Left colon (tissue), 2 donors: ENCODE measurements around the gene LENEP. TPM values are rescaled to one million over a fixed set of nuclear protein-coding genes. Genes with fewer than 3 reads are reported as not detected.
A peak's percentile ranks its signal among the peaks of the same experiment; 100 is the strongest.

Experiments used
- ATAC-seq: fragments of 200-7000 bp; cut with Tn5 transposase; one replicate; pipeline ENCODE4 v1.9.1; 2020; ENCODE audit warnings: mild to moderate bottlenecking, moderate library complexity
- DNase-seq, 2 donors: peaks; one replicate each; pipeline ENCODE4 v3.0.0-alpha.2; 2020
- intact Hi-C, 2 donors: fragments of 100-400 bp; cut with DNase I in 1 of 2; cut with micrococcal nuclease in 1 of 2; formaldehyde crosslinking; loops; one replicate each; pipeline versions ENCODE4 v1.11.2 to v1.14.0; 2022; cut with DNase I, micrococcal nuclease
- long read RNA-seq: library from polyadenylated mRNA; unstranded; transcript quantifications from one replicate; pipeline ENCODE4 v2.0.0, GENCODE V29; 2021
- total RNA-seq, 2 donors: library from RNA; stranded (reverse); fragmentation: NEBNext Ultra II Directional; extraction: Animal tissue kit (Norgen Biotek cat#: 25700); gene quantifications; one replicate each; pipeline ENCODE4 v1.2.1, GENCODE V29; 2021
- donor health status: DM: no; HTN: no; CAD: no.
- donor health status: DM: yes; HTN: yes; CAD: no.

LENEP gene
- total RNA-seq: under 1 TPM in 1 of 2 donors, not detected in 1; 0.52 TPM
- long read RNA-seq: 0 reads

- DNase-seq (no peak), ATAC-seq (no peak)
- intact Hi-C loops: no loop called here
Observed at GRCh38 chr1:154993572-154994268, at the start of gene LENEP. LENEP (plus strand) TSS chr1:154993586; CDS start chr1:154993608, 22 bp downstream.

- DNase-seq: peak in 1 of 2 donors; percentile 71
Observed at GRCh38 chr1:154943649-154944400, 49.6 kb upstream of the LENEP start.

GRCh38 chr1:154944401-154945159 is 48.8 kb upstream of the LENEP start:
- ATAC-seq (peak; percentile 77), DNase-seq (no peak)
- intact Hi-C loops: no loop called here

More at GRCh38 chr1:154943649-154944400, 49.6 kb upstream of the LENEP start:
- intact Hi-C loops: no loop called here
- ATAC-seq: peak; percentile 61

- DNase-seq (no peak), ATAC-seq (no peak)
- intact Hi-C loops: no loop called here
Observed at GRCh38 chr1:154945160-154945961, 48.0 kb upstream of the LENEP start.

- DNase-seq: no peak
- intact Hi-C loops: no loop called here
Observed at GRCh38 chr1:154945962-154946850, 47.2 kb upstream of the LENEP start.

GRCh38 chr1:154948079-154948478 is 45.3 kb upstream of the LENEP start:
- no peak for DNase-seq
- ATAC-seq: no peak
- intact Hi-C loops: no loop called here

More at GRCh38 chr1:154945962-154946850, 47.2 kb upstream of the LENEP start:
- no peak for ATAC-seq

- DNase-seq (no peak), ATAC-seq (no peak)
- intact Hi-C loops: no loop called here
Observed at GRCh38 chr1:154951901-154952657, 41.3 kb upstream of the LENEP start.

- intact Hi-C loops: no loop called here
- ATAC-seq: no peak
- DNase-seq: no peak
Observed at GRCh38 chr1:154952664-154953063, 40.7 kb upstream of the LENEP start.

- intact Hi-C loops: no loop called here
- ATAC-seq (no peak), DNase-seq (no peak)
Observed at GRCh38 chr1:154953611-154954038, 39.8 kb upstream of the LENEP start.

GRCh38 chr1:154954541-154954940 is 38.8 kb upstream of the LENEP start:
- intact Hi-C loops: no loop called here
- ATAC-seq (no peak), DNase-seq (no peak)

- intact Hi-C loops: no loop called here
- peak; percentile 47 for ATAC-seq
- peak; percentile 59 to 81 for DNase-seq
Observed at GRCh38 chr1:154955039-154955717, 38.2 kb upstream of the LENEP start.

- ATAC-seq: peak; percentile 85
- intact Hi-C loops: no loop called here
- peak; percentile 74 to 82 for DNase-seq
Observed at GRCh38 chr1:154955718-154956543, 37.5 kb upstream of the LENEP start, which contains the start of gene PBXIP1. PBXIP1 (minus strand) TSS chr1:154956099; CDS start chr1:154953721, 2,378 bp downstream.

- intact Hi-C loops: no loop called here
- ATAC-seq (no peak), DNase-seq (peak in 1 of 2 donors; percentile 56)
Observed at GRCh38 chr1:154956544-154956941, 36.8 kb upstream of the LENEP start.

- intact Hi-C loops: no loop called here
- ATAC-seq (no peak), DNase-seq (no peak)
Observed at GRCh38 chr1:154957091-154957657, 36.2 kb upstream of the LENEP start.

GRCh38 chr1:154958036-154958435 is 35.4 kb upstream of the LENEP start:
- DNase-seq: no peak
- intact Hi-C loops: no loop called here
- no peak for ATAC-seq
